SK-N-SH treated with all-trans-retinoic acid at 6 μM for 48 hours (cell line): Measurements from ENCODE around the gene MAPK9.

Experiments
- ATAC-seq: fragments of 200-7000 bp; cut with Tn5 transposase; 3 replicates; pipeline ENCODE4 v1.9.1; 2020; ENCODE audit warnings: mild to moderate bottlenecking, moderate library complexity
- ARNTL ChIP-seq: fragments of 450-650 bp; formaldehyde crosslinking; IDR thresholded peaks from 2 replicates; pipeline ENCODE4 v1.5.0; 2020; ENCODE audit warnings: low read depth, mild to moderate bottlenecking, moderate library complexity, borderline replicate concordance
- BACH2 ChIP-seq: fragments of 250-450 bp; sonication (Bioruptor Pico); IDR thresholded peaks from 2 replicates; pipeline ENCODE4 v1.9.0; 2021; ENCODE audit warnings: mild to moderate bottlenecking, borderline replicate concordance
- CREB5 ChIP-seq: fragments of 250-450 bp; sonication (Bioruptor Pico); IDR thresholded peaks from 2 replicates; pipeline ENCODE4 v1.5.1; 2020; ENCODE audit warnings: low read depth, mild to moderate bottlenecking, moderate library complexity
- CSDC2 ChIP-seq: fragments of 250-450 bp; sonication (Bioruptor Pico); IDR thresholded peaks from 2 replicates; pipeline ENCODE4 v1.5.0; 2020; ENCODE audit warnings: mild to moderate bottlenecking, moderate library complexity
- CSRNP3 ChIP-seq: fragments of 250-450 bp; sonication (Bioruptor Pico); IDR thresholded peaks from 2 replicates; pipeline ENCODE4 v1.5.1; 2021; ENCODE audit warnings: mild to moderate bottlenecking, moderate library complexity
- ESRRG ChIP-seq: fragments of 250-450 bp; sonication (Bioruptor Pico); IDR thresholded peaks from 2 replicates; pipeline ENCODE4 v1.6.1; 2021; ENCODE audit warnings: mild to moderate bottlenecking
- GLIS3 ChIP-seq: fragments of 250-450 bp; sonication (Bioruptor Pico); IDR thresholded peaks from 2 replicates; pipeline ENCODE4 v1.5.0; 2020; ENCODE audit warnings: mild to moderate bottlenecking, moderate library complexity
- ISL1 ChIP-seq: fragments of 250-450 bp; sonication (Bioruptor Pico); IDR thresholded peaks from 2 replicates; pipeline ENCODE4 v2.1.2; 2022; ENCODE audit warnings: mild to moderate bottlenecking, moderate library complexity
- OSR1 ChIP-seq: fragments of 250-450 bp; sonication (Bioruptor Pico); IDR thresholded peaks from 2 replicates; pipeline ENCODE4 v1.8.0; 2022; ENCODE audit warnings: moderate library complexity, mild to moderate bottlenecking, inconsistent platforms
- PATZ1 ChIP-seq: fragments of 250-450 bp; sonication (Bioruptor Pico); IDR thresholded peaks from 2 replicates; pipeline ENCODE4 v1.8.0; 2020; ENCODE audit warnings: mild to moderate bottlenecking, moderate library complexity, borderline replicate concordance
- POU6F1 ChIP-seq: fragments of 250-450 bp; sonication (Bioruptor Pico); IDR thresholded peaks from 2 replicates; pipeline ENCODE4 v1.8.0; 2021; ENCODE audit warnings: low read depth, mild to moderate bottlenecking, moderate library complexity, borderline replicate concordance
- PPARA ChIP-seq: fragments of 250-450 bp; sonication (Bioruptor Pico); IDR thresholded peaks from 2 replicates; pipeline ENCODE4 v1.5.0; 2020; ENCODE audit warnings: mild to moderate bottlenecking, borderline replicate concordance
- RARB ChIP-seq: fragments of 250-450 bp; sonication (Bioruptor Pico); IDR thresholded peaks from 2 replicates; pipeline ENCODE4 v1.8.0; 2021; ENCODE audit warnings: mild to moderate bottlenecking, moderate library complexity
- TCF4 ChIP-seq: fragments of 250-450 bp; sonication (Bioruptor Pico); IDR thresholded peaks from 2 replicates; pipeline ENCODE4 v1.8.0; 2021; ENCODE audit warnings: mild to moderate bottlenecking, moderate library complexity, borderline replicate concordance
- TOX ChIP-seq: fragments of 250-450 bp; sonication (Bioruptor Pico); IDR thresholded peaks from 2 replicates; pipeline ENCODE4 v1.8.0; 2021; ENCODE audit warnings: mild to moderate bottlenecking, moderate library complexity, borderline replicate concordance
- ZC3H10 ChIP-seq: fragments of 250-450 bp; sonication (Bioruptor Pico); IDR thresholded peaks from 2 replicates; pipeline ENCODE4 v1.5.1; 2021; ENCODE audit warnings: mild to moderate bottlenecking, moderate library complexity
- ZFP3 ChIP-seq: fragments of 250-450 bp; sonication (Bioruptor Pico); IDR thresholded peaks from 2 replicates; pipeline ENCODE4 v1.5.0; 2020; ENCODE audit warnings: mild to moderate bottlenecking, moderate library complexity
- ZFP30 ChIP-seq: fragments of 450-650 bp; formaldehyde crosslinking; IDR thresholded peaks from 2 replicates; pipeline ENCODE4 v1.5.0; 2022; ENCODE audit warnings: mild to moderate bottlenecking, moderate library complexity
- ZNF565 ChIP-seq: fragments of 450-650 bp; formaldehyde crosslinking; conservative IDR thresholded peaks from 2 replicates; pipeline ENCODE4 v1.5.0; 2020; ENCODE audit warnings: low read depth, mild to moderate bottlenecking, moderate library complexity
- ZNF70 ChIP-seq: fragments of 450-650 bp; formaldehyde crosslinking; IDR thresholded peaks from 2 replicates; pipeline ENCODE4 v1.5.0; 2020; ENCODE audit warnings: mild to moderate bottlenecking, moderate library complexity
- ZNF8 ChIP-seq: fragments of 450-650 bp; formaldehyde crosslinking; IDR thresholded peaks from 2 replicates; pipeline ENCODE4 v1.5.0; 2020; ENCODE audit warnings: mild to moderate bottlenecking, moderate library complexity

MAPK9 gene

GRCh38 chr5:180291943-180292831 is at the start of gene MAPK9:
Gene MAPK9, minus strand, starts transcription at chr5:180292083. Its CDS starts 11,522 bp downstream, at chr5:180280561.
- peak; percentile 85 for ATAC-seq

GRCh38 chr5:180341595-180341994 is 49.7 kb upstream of the MAPK9 start:
- TF ChIP-seq CSDC2 (CRISPR knock-in tag): no peak
- TF ChIP-seq ZFP3 (CRISPR knock-in tag): no peak
- no peak for TF ChIP-seq ZFP30
- TF ChIP-seq CREB5: no peak
- no peak for TF ChIP-seq ESRRG
- no peak for TF ChIP-seq CSRNP3
- TF ChIP-seq TOX: no peak
- no peak for ATAC-seq

More at GRCh38 chr5:180291943-180292831, at the start of gene MAPK9:
- no peak for TF ChIP-seq ZNF565 (CRISPR knock-in tag)
- TF ChIP-seq ZC3H10 (CRISPR knock-in tag): no peak
- TF ChIP-seq OSR1: no peak
- no peak for TF ChIP-seq PATZ1 (CRISPR knock-in tag)
- no peak for TF ChIP-seq BACH2 (CRISPR knock-in tag)
- no peak for TF ChIP-seq CSDC2 (CRISPR knock-in tag)
- no peak for TF ChIP-seq ISL1 (CRISPR knock-in tag)
- TF ChIP-seq CSRNP3: no peak
- TF ChIP-seq RARB (CRISPR knock-in tag): no peak

GRCh38 chr5:180340856-180341255 is 49.0 kb upstream of the MAPK9 start:
- TF ChIP-seq GLIS3 (CRISPR knock-in tag) (no peak), ZNF8 (CRISPR knock-in tag) (no peak), ZFP30 (no peak), OSR1 (no peak), CSRNP3 (no peak), CSDC2 (CRISPR knock-in tag) (no peak), ZC3H10 (CRISPR knock-in tag) (no peak), ESRRG (no peak), TCF4 (CRISPR knock-in tag) (no peak), ZFP3 (CRISPR knock-in tag) (no peak), ARNTL (CRISPR knock-in tag) (no peak), PPARA (CRISPR knock-in tag) (no peak), BACH2 (CRISPR knock-in tag) (no peak), CREB5 (no peak), RARB (CRISPR knock-in tag) (no peak), ZNF70 (CRISPR knock-in tag) (no peak), POU6F1 (CRISPR knock-in tag) (no peak), ZNF565 (CRISPR knock-in tag) (no peak), ISL1 (CRISPR knock-in tag) (no peak), TOX (no peak)
- TF ChIP-seq, all 23 proteins: peak for 0
- no peak for ATAC-seq
